Neutrophil (primary cell): Measurements from ENCODE around the gene NYAP1.
A peak's percentile ranks its signal among the peaks of the same experiment; 100 is the strongest.
"Not testable (repeated sequence)": the region's sequence is repeated elsewhere in the genome, so short reads cannot be mapped to it uniquely, and the experiment has no call there.

Experiments used
- H3K27ac ChIP-seq: fragments of 200-600 bp; sonication (generic); 2 replicates; pipeline ENCODE4 v1.5.1; 2016; ENCODE audit warnings: mild to moderate bottlenecking, moderate library complexity
- H3K27me3 ChIP-seq: fragments of 200-600 bp; sonication (generic); 2 replicates; pipeline ENCODE4 v1.6.0; 2016; ENCODE audit warnings: mild to moderate bottlenecking
- H3K36me3 ChIP-seq: fragments of 200-600 bp; sonication (generic); 2 replicates; pipeline ENCODE4 v1.5.1; 2017
- H3K4me1 ChIP-seq, 2 experiments: fragments of 200-600 bp in 1 of 2; sonication (generic) in 1 of 2; 1 replicate in 1 of 2; 2 replicates in 1 of 2; pipeline versions ENCODE4 v1.5.1 to v1.6.1; 2013 to 2016; ENCODE audit warnings: low read depth in 1 of 2, low read length in 1 of 2, mild to moderate bottlenecking in 1 of 2, moderate library complexity in 1 of 2; ENCODE audit not compliant: control insufficient read depth in 1 of 2, insufficient read depth in 1 of 2
- H3K4me3 ChIP-seq, 2 experiments: fragments of 200-600 bp in 1 of 2; sonication (generic) in 1 of 2; 1 replicate in 1 of 2; 2 replicates in 1 of 2; pipeline ENCODE4 v1.5.1; 2013 to 2016; ENCODE audit warnings: low read depth in 1 of 2, low read length in 1 of 2, mild to moderate bottlenecking in 1 of 2, moderate library complexity in 1 of 2
- H3K9me3 ChIP-seq: fragments of 200-600 bp; sonication (generic); 2 replicates; pipeline ENCODE4 v1.5.1; 2016
- TF ChIP-seq, protein P1 (sequence below): fragments of 200-600 bp; sonication (generic); IDR thresholded peaks from 2 replicates; pipeline ENCODE4 v1.5.1; 2016; ENCODE audit warnings: antibody characterized with exemption

The NYAP1 gene

GRCh38 chr7:100538348-100538653, 54.6 kb downstream of the NYAP1 start:
- peak overlapping the region; percentile 51 for H3K27ac ChIP-seq
- no peaks in the 10 kb centered on the region for H3K9me3 ChIP-seq
- H3K4me1 ChIP-seq, result peaks cover 13 to 20% of the 10 kb centered on the region in 2 experiments
- H3K4me3 ChIP-seq, result peak overlapping the region; percentile 76 to 94
- H3K27me3 ChIP-seq, result peaks cover 12% of the 10 kb centered on the region
- TF ChIP-seq, protein P1, sequence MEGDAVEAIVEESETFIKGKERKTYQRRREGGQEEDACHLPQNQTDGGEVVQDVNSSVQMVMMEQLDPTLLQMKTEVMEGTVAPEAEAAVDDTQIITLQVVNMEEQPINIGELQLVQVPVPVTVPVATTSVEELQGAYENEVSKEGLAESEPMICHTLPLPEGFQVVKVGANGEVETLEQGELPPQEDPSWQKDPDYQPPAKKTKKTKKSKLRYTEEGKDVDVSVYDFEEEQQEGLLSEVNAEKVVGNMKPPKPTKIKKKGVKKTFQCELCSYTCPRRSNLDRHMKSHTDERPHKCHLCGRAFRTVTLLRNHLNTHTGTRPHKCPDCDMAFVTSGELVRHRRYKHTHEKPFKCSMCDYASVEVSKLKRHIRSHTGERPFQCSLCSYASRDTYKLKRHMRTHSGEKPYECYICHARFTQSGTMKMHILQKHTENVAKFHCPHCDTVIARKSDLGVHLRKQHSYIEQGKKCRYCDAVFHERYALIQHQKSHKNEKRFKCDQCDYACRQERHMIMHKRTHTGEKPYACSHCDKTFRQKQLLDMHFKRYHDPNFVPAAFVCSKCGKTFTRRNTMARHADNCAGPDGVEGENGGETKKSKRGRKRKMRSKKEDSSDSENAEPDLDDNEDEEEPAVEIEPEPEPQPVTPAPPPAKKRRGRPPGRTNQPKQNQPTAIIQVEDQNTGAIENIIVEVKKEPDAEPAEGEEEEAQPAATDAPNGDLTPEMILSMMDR, result no peak
- no peaks in the 10 kb centered on the region for H3K36me3 ChIP-seq

GRCh38 chr7:100538654-100539435, 55.1 kb downstream of the NYAP1 start, which contains the start of gene AGFG2:
AGFG2 (plus strand) TSS chr7:100539203; CDS start chr7:100539347, 144 bp downstream.
- Histone ChIP-seq H3K27ac (peak within 1 kb of the TSS; percentile 51), H3K9me3 (no peaks in the 10 kb centered on the region), H3K36me3 (no peaks in the 10 kb centered on the region), H3K4me3 (peak within 1 kb of the TSS; percentile 76 to 94), H3K4me1 (peaks cover 13 to 20% of the 10 kb centered on the region in 2 experiments), H3K27me3 (peaks cover 8% of the 10 kb centered on the region)
- TF ChIP-seq, protein P1, result peak; percentile 34

DNA sequence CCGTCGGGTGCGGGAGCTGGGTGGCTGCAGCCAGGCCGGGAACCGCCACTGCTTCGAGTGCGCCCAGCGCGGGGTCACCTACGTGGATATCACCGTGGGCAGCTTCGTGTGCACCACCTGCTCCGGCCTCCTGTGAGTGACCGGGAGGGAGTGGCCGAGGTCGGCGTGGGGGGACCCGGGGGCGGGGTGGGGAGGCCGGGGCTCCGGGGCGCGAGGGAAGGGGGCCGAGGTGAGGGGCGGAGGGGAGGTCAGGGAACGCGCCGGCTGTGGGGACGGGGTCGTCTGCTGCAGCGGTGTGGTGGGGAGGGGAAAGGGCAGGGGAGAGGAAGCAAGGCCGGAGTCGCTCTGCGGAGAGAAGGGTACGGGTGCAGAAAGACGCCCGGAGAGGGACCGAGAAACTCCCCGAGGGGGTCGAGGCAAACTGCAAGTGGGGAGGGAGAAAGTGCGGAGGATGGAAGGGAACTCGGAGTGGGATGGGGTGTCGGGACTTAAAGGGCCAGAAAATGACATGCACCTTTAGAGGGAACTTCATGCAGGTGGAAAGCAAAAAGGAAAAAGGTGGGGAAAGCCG, 55.8 kb downstream of the NYAP1 start:
- Histone ChIP-seq H3K27me3 (peaks cover 8% of the 10 kb centered on the region), H3K4me1 (peaks cover 13 to 20% of the 10 kb centered on the region in 2 experiments), H3K36me3 (no peaks in the 10 kb centered on the region), H3K9me3 (no peaks in the 10 kb centered on the region), H3K27ac (peak overlapping the region; percentile 51), H3K4me3 (peak overlapping the region; percentile 76 to 94)
- TF ChIP-seq, protein P1, result no peak

GRCh38 chr7:100540073-100540723, 56.5 kb downstream of the NYAP1 start:
- H3K27ac ChIP-seq, result no peak overlapping the region
- peaks cover 8% of the 10 kb centered on the region for H3K27me3 ChIP-seq
- TF ChIP-seq, protein P1, result no peak
- peaks cover 13 to 20% of the 10 kb centered on the region in 2 experiments for H3K4me1 ChIP-seq
- no peaks in the 10 kb centered on the region for H3K9me3 ChIP-seq
- H3K36me3 ChIP-seq, result no peaks in the 10 kb centered on the region
- peak overlapping the region; percentile 76 to 94 for H3K4me3 ChIP-seq

DNA sequence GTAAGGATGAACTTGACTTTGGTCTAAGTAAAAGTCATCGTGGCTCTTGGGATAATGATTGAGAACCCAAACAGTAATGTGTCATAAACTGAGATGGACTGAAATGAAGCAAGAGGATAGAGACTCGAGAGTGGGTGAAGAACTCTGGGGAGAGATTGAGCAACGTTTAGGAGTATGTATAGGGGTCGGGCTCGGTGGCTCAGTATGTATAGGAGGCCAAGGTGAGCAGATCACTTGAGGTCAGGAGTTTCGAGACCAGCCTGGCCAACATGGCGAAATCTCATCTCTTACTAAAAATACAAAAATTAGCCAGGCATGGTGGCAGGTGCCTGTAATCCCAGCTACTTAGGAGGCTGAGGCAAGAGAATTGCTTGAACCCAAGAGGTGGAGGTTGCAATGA, 57.6 kb downstream of the NYAP1 start:
- not testable (repeated sequence) for H3K4me3 ChIP-seq, H3K27me3 ChIP-seq, H3K36me3 ChIP-seq, H3K9me3 ChIP-seq, H3K27ac ChIP-seq
- H3K4me1 ChIP-seq, result peaks cover 13 to 20% of the 10 kb centered on the region in 2 experiments

GRCh38 chr7:100543586-100543985, 59.9 kb downstream of the NYAP1 start:
- Histone ChIP-seq H3K27ac (no peak overlapping the region), H3K4me1 (peaks cover 10 to 14% of the 10 kb centered on the region in 2 experiments), H3K4me3 (no peak overlapping the region), H3K9me3 (no peaks in the 10 kb centered on the region), H3K27me3 (peaks cover 8% of the 10 kb centered on the region), H3K36me3 (no peaks in the 10 kb centered on the region)
- TF ChIP-seq, protein P1, result no peak
